Heart left ventricle (tissue), 16 donors: ENCODE data around the gene KRT75. TPM values are rescaled to one million over a fixed set of nuclear protein-coding genes. Genes with fewer than 3 reads are reported as not detected.
A peak's percentile ranks its signal among the peaks of the same experiment; 100 is the strongest.

Experiments used
- ATAC-seq, 4 donors: fragments of 200-7000 bp; cut with Tn5 transposase; one replicate each; pipeline ENCODE4 v1.9.1; 2020 to 2022; ENCODE audit warnings: moderate library complexity in 4 of 4, mild to moderate bottlenecking in 3 of 4, moderate number of reproducible peaks in 1 of 4
- DNase-seq, 5 donors: peaks; one replicate each; pipeline ENCODE4 v3.0.0-alpha.2; 2020
- H3K27ac ChIP-seq, 12 donors: fragments of 200-600 bp; sonication (generic) in 4 of 12; one replicate each; pipeline versions ENCODE4 v1.5.0 to v1.8.0; 2016 to 2022; ENCODE audit warnings: mild to moderate bottlenecking in 2 of 12
- H3K27me3 ChIP-seq, 9 donors: fragments of 200-600 bp; sonication (generic) in 2 of 9; one replicate each; pipeline versions ENCODE4 v1.5.1 to v1.8.0; 2016 to 2022; ENCODE audit warnings: mild to moderate bottlenecking in 3 of 9
- H3K36me3 ChIP-seq, 9 donors: fragments of 200-600 bp; sonication (generic) in 2 of 9; one replicate each; pipeline versions ENCODE4 v1.5.0 to v1.8.0; 2018 to 2022; ENCODE audit warnings: mild to moderate bottlenecking in 2 of 9
- H3K4me1 ChIP-seq, 12 donors: fragments of 200-600 bp; sonication (generic) in 4 of 12; one replicate each; pipeline versions ENCODE4 v1.5.0 to v1.8.0; 2016 to 2022; ENCODE audit warnings: mild to moderate bottlenecking in 3 of 12
- H3K4me3 ChIP-seq, 12 donors: fragments of 200-600 bp; sonication (generic) in 4 of 12; one replicate each; pipeline versions ENCODE4 v1.5.0 to v1.8.0; 2017 to 2022; ENCODE audit warnings: mild to moderate bottlenecking in 9 of 12, moderate library complexity in 4 of 12
- H3K9me3 ChIP-seq, 12 donors: fragments of 200-600 bp; sonication (generic) in 4 of 12; one replicate each; pipeline versions ENCODE4 v1.5.0 to v1.8.0; 2016 to 2022; ENCODE audit warnings: mild to moderate bottlenecking in 1 of 12
- POLR2A ChIP-seq, 2 donors: fragments of 450-650 bp; IDR thresholded peaks; one replicate each; pipeline ENCODE4 v1.6.1; 2017; ENCODE audit warnings: antibody characterized with exemption in 2 of 2, mild to moderate bottlenecking in 2 of 2, moderate library complexity in 2 of 2
- WGBS, 4 donors: extraction: QIAGEN DNeasy Blood & Tissue Kit in 2 of 4; methylation state at CpG; one replicate each; pipeline versions ENCODE4 v1.1.5 to v1.1.7; 2013 to 2018; 5-methylcytosine and 5-hydroxymethylcytosine counted together
- intact Hi-C, 10 donors: fragments of 100-400 bp; cut with DNase I; formaldehyde crosslinking; loops; one replicate each; pipeline versions ENCODE4 v1.11.1 to v1.14.2; 2022
- polyA plus RNA-seq, 2 donors: library from polyadenylated mRNA; stranded (reverse); fragments of 200-250 nt; gene quantifications; one replicate each; pipeline ENCODE4 v1.2.3, GENCODE V29; 2013
- total RNA-seq, 9 donors: library from RNA; depleted of rRNA in 2 of 9; stranded (reverse); fragments of >200 nt in 2 of 9; fragmentation: NEBNext Ultra II Directional in 3 of 9; extraction: Animal tissue kit (Norgen Biotek cat#: 25700) in 3 of 9; gene quantifications; one replicate each; pipeline versions ENCODE4 v1.1.0 to v1.2.4, GENCODE V29; 2016 to 2023
- TF ChIP-seq, protein P1 (sequence below), 12 donors: fragments of 200-600 bp; sonication (generic) in 4 of 12; IDR thresholded peaks; one replicate each; pipeline versions ENCODE4 v1.5.0 to v1.8.0; 2018 to 2022; ENCODE audit warnings: antibody characterized with exemption in 12 of 12, mild to moderate bottlenecking in 5 of 12
- donor health status: ischemic (EF 13 %, LVEDD 7.1; RV severe dilation, severe dysfunction).
- donor health status: healthy with polysubstance abuse.
- donor health status: DM: no; HTN: yes; CAD: no.
- donor health status: DM: no; HTN: no; CAD: no.
- donor health status: ischemic (EF 25% LVEDD 6.9; RV normal size, moderate dysfunction).
- donor health status: ischemic (EF 25% LVEDD 5.7; RV mildly dilated, moderate dysfunction).
- donor health status: healthy.
- donor health status: DM: yes; HTN: yes; CAD: no.
- donor health status: ischemic (EF 35%, LVEDD 5.7; RV mildly dilated, moderate dysfunction).
- donor health status: nonischemic (EF 11% LVEDD 7.7; RV severe dilation, severe dysfunction).
- donor health status: DM: yes; HTN: yes; CAD: no.
- donor health status: PGD.
- donor health status: ischemic (EF 29% LVEDD 5.4; RV normal size, mild dysfunction).
- donor health status: nonischemic (EF 23%, LVEDD 6.1; RV moderate dilation, normal function).

Gene KRT75
- total and polyA plus RNA-seq, 11 donors: not detected

DNA sequence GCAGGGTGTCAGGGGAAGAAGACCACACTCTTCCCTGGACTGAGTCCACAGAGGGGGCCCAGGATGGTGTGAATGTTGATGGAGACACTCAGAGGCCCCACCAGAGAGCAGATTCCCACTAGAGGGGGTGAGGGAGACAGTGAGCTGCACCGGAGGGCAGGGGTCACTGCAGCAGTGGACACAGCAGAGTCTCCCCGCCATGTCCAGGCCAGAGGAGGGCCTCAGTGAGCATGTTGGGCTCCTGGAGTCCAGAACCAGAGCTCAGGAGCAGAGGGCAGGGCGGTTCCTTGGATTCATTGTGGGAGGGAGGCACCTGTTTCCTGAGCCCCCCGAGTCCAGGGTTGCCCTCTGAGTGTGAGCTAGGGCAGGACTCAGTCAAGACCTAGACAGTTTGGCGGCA lies 26.3 kb downstream of the KRT75 start:
- no peaks in the 10 kb centered on the region for H3K4me1 ChIP-seq
- no peaks in the 10 kb centered on the region for H3K36me3 ChIP-seq
- TF ChIP-seq, protein P1, sequence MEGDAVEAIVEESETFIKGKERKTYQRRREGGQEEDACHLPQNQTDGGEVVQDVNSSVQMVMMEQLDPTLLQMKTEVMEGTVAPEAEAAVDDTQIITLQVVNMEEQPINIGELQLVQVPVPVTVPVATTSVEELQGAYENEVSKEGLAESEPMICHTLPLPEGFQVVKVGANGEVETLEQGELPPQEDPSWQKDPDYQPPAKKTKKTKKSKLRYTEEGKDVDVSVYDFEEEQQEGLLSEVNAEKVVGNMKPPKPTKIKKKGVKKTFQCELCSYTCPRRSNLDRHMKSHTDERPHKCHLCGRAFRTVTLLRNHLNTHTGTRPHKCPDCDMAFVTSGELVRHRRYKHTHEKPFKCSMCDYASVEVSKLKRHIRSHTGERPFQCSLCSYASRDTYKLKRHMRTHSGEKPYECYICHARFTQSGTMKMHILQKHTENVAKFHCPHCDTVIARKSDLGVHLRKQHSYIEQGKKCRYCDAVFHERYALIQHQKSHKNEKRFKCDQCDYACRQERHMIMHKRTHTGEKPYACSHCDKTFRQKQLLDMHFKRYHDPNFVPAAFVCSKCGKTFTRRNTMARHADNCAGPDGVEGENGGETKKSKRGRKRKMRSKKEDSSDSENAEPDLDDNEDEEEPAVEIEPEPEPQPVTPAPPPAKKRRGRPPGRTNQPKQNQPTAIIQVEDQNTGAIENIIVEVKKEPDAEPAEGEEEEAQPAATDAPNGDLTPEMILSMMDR (IDR thresholded peaks at IDR 0.05): no peak
- no peak for TF ChIP-seq POLR2A (IDR thresholded peaks at IDR 0.05)
- intact Hi-C loops: no loop called here
- H3K27ac ChIP-seq: no peak overlapping the region
- DNase-seq (no peak), ATAC-seq (no peak)
- 71 to 97% (median 82%) methylated on average over 4 to 5 of the region's 5 CpGs for WGBS, 4 donors
- H3K9me3 ChIP-seq: no peaks in the 10 kb centered on the region
- no peak overlapping the region for H3K4me3 ChIP-seq
- peaks cover 0 to 6% (median 0%) of the 10 kb centered on the region in 9 donors for H3K27me3 ChIP-seq

DNA sequence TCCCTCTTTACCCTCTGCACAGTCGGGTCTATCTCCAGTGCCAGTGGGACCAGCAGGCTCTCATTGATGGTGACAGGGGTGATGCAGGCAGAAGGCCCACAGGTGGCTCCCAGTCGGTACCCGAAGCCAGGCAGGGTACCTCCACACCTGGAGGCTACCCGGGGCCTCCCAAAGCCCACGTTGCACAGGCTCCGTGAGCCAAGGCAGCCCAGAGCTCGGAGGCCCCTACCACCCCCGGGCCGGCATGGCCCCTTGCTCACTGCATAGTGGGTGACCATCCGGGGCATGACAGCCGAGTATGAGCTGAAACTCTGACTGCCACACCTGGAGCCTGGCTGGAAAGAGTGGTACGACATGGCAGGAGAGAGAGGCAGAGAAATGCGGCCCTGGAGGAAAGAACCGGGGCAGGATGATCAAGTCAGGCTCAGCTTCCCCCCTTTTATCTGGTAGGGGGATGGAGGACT lies 28.2 kb downstream of the KRT75 start, which contains the start of gene KRT82:
Gene KRT82, minus strand, starts transcription at position 414 of the 464 bp plus-strand sequence. Its CDS starts 58 bp downstream, at position 356.
- no peak for TF ChIP-seq POLR2A (IDR thresholded peaks at IDR 0.05)
- TF ChIP-seq, protein P1 (IDR thresholded peaks at IDR 0.05): no peak
- DNase-seq: no peak
- Histone ChIP-seq H3K9me3 (no peaks in the 10 kb centered on the region), H3K27me3 (peaks cover 0 to 6% (median 0%) of the 10 kb centered on the region in 9 donors), H3K27ac (no peak within 1 kb of the TSS), H3K4me1 (no peaks in the 10 kb centered on the region), H3K36me3 (no peaks in the 10 kb centered on the region), H3K4me3 (no peak within 1 kb of the TSS)
- WGBS, 4 donors: 88 to 92% (median 90%) methylated on average over 8 to 14 of the region's 14 CpGs
- intact Hi-C loops: no loop called here
- peak in 1 of 4 donors; percentile 21 for ATAC-seq

DNA sequence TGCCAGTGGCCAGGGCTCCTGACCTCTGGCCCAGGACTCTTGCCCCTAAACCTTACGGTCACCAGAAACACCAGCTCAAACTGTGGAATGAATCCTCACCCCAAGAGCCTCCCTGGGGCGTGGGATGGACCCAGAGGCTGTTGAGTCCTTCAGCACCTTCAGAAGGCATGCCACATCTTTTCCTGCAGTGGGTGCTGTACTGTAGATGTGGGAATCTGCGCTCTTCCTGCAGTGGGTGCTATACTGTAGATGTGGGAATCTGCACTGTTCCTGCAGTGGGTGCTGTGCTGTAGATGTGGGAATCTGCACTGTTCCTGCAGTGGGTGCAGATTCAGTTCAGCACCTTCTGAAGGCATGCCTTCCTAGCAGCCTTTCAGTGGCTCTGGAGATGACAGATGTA lies 29.2 kb downstream of the KRT75 start:
- DNase-seq (no peak), ATAC-seq (no peak)
- no peak overlapping the region for H3K27ac ChIP-seq
- H3K9me3 ChIP-seq: no peaks in the 10 kb centered on the region
- TF ChIP-seq, protein P1 (IDR thresholded peaks at IDR 0.05): no peak
- H3K27me3 ChIP-seq: peaks cover 0 to 6% (median 0%) of the 10 kb centered on the region in 9 donors
- WGBS, 4 donors: 89 to 100% (median 94%) methylated on average over 2 to 3 of the region's 3 CpGs
- no peaks in the 10 kb centered on the region for H3K36me3 ChIP-seq
- intact Hi-C loops: no loop called here
- H3K4me3 ChIP-seq: no peak overlapping the region
- H3K4me1 ChIP-seq: no peaks in the 10 kb centered on the region

DNA sequence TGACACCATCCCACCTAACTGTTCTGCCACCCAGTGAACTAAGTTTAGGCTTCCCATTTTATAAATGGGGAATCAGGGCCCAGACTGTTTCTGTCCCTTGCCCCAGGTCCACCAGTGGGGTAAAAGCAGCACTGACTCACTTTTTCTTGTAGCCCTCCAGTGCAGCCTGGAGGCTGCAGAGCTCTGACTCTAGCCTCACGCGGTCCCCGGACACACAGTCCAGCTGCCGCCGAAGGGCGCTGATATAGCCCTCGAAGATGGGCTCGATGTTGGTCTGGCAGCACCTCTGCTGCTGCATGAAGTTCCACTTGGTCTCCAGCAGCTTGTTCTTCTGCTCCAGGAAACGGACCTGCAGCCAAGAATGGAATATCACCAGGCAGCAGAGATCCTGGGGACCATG lies 30.6 kb downstream of the KRT75 start:
- Histone ChIP-seq H3K4me1 (no peaks in the 10 kb centered on the region), H3K36me3 (no peaks in the 10 kb centered on the region), H3K27me3 (peaks cover 0 to 11% (median 0%) of the 10 kb centered on the region in 9 donors), H3K9me3 (no peaks in the 10 kb centered on the region), H3K4me3 (no peak overlapping the region), H3K27ac (no peak overlapping the region)
- intact Hi-C loops: no loop called here
- ATAC-seq (no peak), DNase-seq (no peak)
- TF ChIP-seq, protein P1 (IDR thresholded peaks at IDR 0.05): no peak
- no peak for TF ChIP-seq POLR2A (IDR thresholded peaks at IDR 0.05)
- 81 to 90% (median 89%) methylated on average over 5 to 9 of the region's 9 CpGs for WGBS, 4 donors
